K562 (cell line): ENCODE measurements around the gene EEF1A1. TPM values are rescaled to one million over a fixed set of nuclear protein-coding genes. Genes with fewer than 3 reads are reported as not detected.

Source experiments
- ATAC-seq: fragments of 200-7000 bp; cut with Tn5 transposase; 3 replicates; pipeline ENCODE4 v1.9.1; 2020; ENCODE audit warnings: moderate library complexity
- BruUV-seq: library from RNA; stranded (reverse); fragments of 400-500 nt; replicated peaks from 2 replicates; lab custom pipeline; 2021; lab: Mats Ljungman, UMichigan
- CTCF ChIA-PET: fragments of 300-600 bp; formaldehyde crosslinking; extraction: SDS; loops from one replicate; lab custom pipeline; 2021; ENCODE audit warnings: low intra/inter-chr PET ratio; lab: Yijun Ruan, JAX
- POLR2A ChIA-PET: fragments of 300-600, 350-650 bp; sonication (Branson Sonifier 250); formaldehyde crosslinking; extraction: SDS; loops from one replicate; lab custom pipeline; 2021; ENCODE audit warnings: antibody characterized with exemption, inconsistent platforms; lab: Yijun Ruan, JAX
- DNase-seq, 4 experiments: peaks; one replicate each; pipeline versions ENCODE4 v3.0.0 to v3.0.0-alpha.2; 2011 to 2018; ENCODE audit warnings: low spot score in 3 of 4, mixed read lengths in 3 of 4; ENCODE audit errors: extremely low read depth in 1 of 4
- FAIRE-seq: peaks from 2 replicates; lab custom pipeline; 2011; peaks lifted over from hg19 to GRCh38; lab: Jason Lieb, UNC
- H2AFZ ChIP-seq: 2 replicates; pipeline ENCODE4 v1.6.0; 2011; ENCODE audit warnings: low read depth, low read length, control low read depth, inconsistent platforms
- H3K27ac ChIP-seq: fragments of 200-600 bp; 3 replicates; pipeline ENCODE4 v1.8.0; 2011; ENCODE audit warnings: low read depth, mild to moderate bottlenecking, control low read depth, inconsistent platforms, low read length, moderate library complexity, mixed read lengths; ENCODE audit errors: extremely low read depth
- H3K27me3 ChIP-seq, 2 experiments: fragments of 300-600 bp in 1 of 2; 2 replicates in 1 of 2; 3 replicates in 1 of 2; pipeline versions ENCODE4 v1.6.0 to v1.8.0; 2011; ENCODE audit warnings: inconsistent platforms in 2 of 2, low read length in 2 of 2, mild to moderate bottlenecking in 1 of 2, mixed read lengths in 1 of 2, moderate library complexity in 1 of 2; ENCODE audit not compliant: control insufficient read depth in 2 of 2, insufficient read depth in 2 of 2
- H3K36me3 ChIP-seq: fragments of 300-600 bp; 3 replicates; pipeline ENCODE4 v1.8.0; 2011; ENCODE audit warnings: mild to moderate bottlenecking, low read length, inconsistent platforms; ENCODE audit not compliant: control insufficient read depth, insufficient read depth
- H3K4me1 ChIP-seq, 2 experiments: fragments of 200-600 bp in 1 of 2; replicated peaks in 1 of 2; 2 replicates in 1 of 2; 3 replicates in 1 of 2; pipeline versions ENCODE4 v1.5.1 to v1.8.0; 2011; ENCODE audit warnings: inconsistent platforms in 2 of 2, low read length in 2 of 2, mild to moderate bottlenecking in 1 of 2, mixed read lengths in 1 of 2, moderate library complexity in 1 of 2; ENCODE audit not compliant: control insufficient read depth in 2 of 2, insufficient read depth in 2 of 2
- H3K4me2 ChIP-seq: 2 replicates; pipeline ENCODE4 v1.6.1; 2011; ENCODE audit warnings: low read length, control low read depth, inconsistent platforms, mixed read lengths; ENCODE audit not compliant: insufficient read depth
- H3K4me3 ChIP-seq: fragments of 200-600 bp; sonication (generic), shearing (Covaris generic); 2 replicates; pipeline ENCODE4 v1.5.1; 2016; ENCODE audit warnings: control low read depth, inconsistent platforms
- H3K79me2 ChIP-seq: fragments of 200-600 bp; 3 replicates; pipeline ENCODE4 v1.8.0; 2011; ENCODE audit warnings: low read length, inconsistent platforms; ENCODE audit not compliant: control insufficient read depth, insufficient read depth
- H3K9ac ChIP-seq, 2 experiments: 2 replicates each; pipeline versions ENCODE4 v1.6.0 to v1.6.1; 2011; ENCODE audit warnings: low read depth in 2 of 2, low read length in 2 of 2, control low read depth in 1 of 2, inconsistent platforms in 1 of 2, mild to moderate bottlenecking in 1 of 2, mixed read lengths in 1 of 2; ENCODE audit not compliant: insufficient read depth in 1 of 2
- H3K9me1 ChIP-seq: one replicate; pipeline ENCODE4 v1.6.0; 2011; ENCODE audit warnings: inconsistent platforms, mild to moderate bottlenecking, low read length, moderate library complexity; ENCODE audit not compliant: control insufficient read depth, insufficient read depth
- H3K9me3 ChIP-seq: replicated peaks from 2 replicates; pipeline ENCODE4 v1.5.1; 2011; ENCODE audit warnings: low read depth, low read length, inconsistent platforms; ENCODE audit not compliant: control insufficient read depth, insufficient read depth
- H4K20me1 ChIP-seq: replicated peaks from 2 replicates; pipeline ENCODE4 v1.6.1; 2011; ENCODE audit warnings: low read length, inconsistent platforms, mixed read lengths; ENCODE audit not compliant: control insufficient read depth, insufficient read depth
- ETV1 ChIP-seq: fragments of 450-650 bp; conservative IDR thresholded peaks from 2 replicates; pipeline ENCODE4 v1.6.1; 2016; ENCODE audit warnings: missing genetic modification characterization, control low read depth, low read depth, missing compliant biosample characterization
- GABPA ChIP-seq: fragments of 200-800 bp; sonication (Bioruptor generic); conservative IDR thresholded peaks from 2 replicates; pipeline ENCODE4 v1.6.1; 2016; ENCODE audit warnings: low read depth, missing genetic modification characterization, missing compliant biosample characterization
- MAFK ChIP-seq: IDR thresholded peaks from 2 replicates; pipeline ENCODE4 v1.6.1; 2011; ENCODE audit warnings: low read length, improper control_type of control experiment
- MYC ChIP-seq, 2 experiments: fragments of 250-450 bp in 1 of 2; sonication (Bioruptor Pico) in 1 of 2; IDR thresholded peaks; 2 replicates each; pipeline versions ENCODE4 v1.5.1 to v1.6.1; 2012 to 2021; ENCODE audit warnings: low read depth in 2 of 2, borderline replicate concordance in 1 of 2, improper control_type of control experiment in 1 of 2, low read length in 1 of 2, mild to moderate bottlenecking in 1 of 2, moderate library complexity in 1 of 2
- MYNN ChIP-seq, 2 experiments: sonication (generic); formaldehyde crosslinking in 1 of 2; IDR thresholded peaks; 2 replicates each; pipeline versions ENCODE4 v1.5.0 to v1.6.1; 2016 to 2020; ENCODE audit warnings: antibody characterized with exemption in 1 of 2, missing genetic modification reagents in 1 of 2
- POLR2A ChIP-seq: fragments of 450-650 bp; conservative IDR thresholded peaks from 2 replicates; pipeline ENCODE4 v1.6.1; 2016
- POLR2AphosphoS5 ChIP-seq: IDR thresholded peaks from 2 replicates; pipeline ENCODE4 v1.6.1; 2011; ENCODE audit warnings: mild to moderate bottlenecking, low read depth, low read length, moderate library complexity; ENCODE audit not compliant: control insufficient read depth, insufficient read depth
- XRCC5 ChIP-seq: fragments of 200-400 bp; formaldehyde crosslinking; IDR thresholded peaks from 2 replicates; pipeline ENCODE4 v1.6.1; 2017; ENCODE audit warnings: low read depth, mild to moderate bottlenecking, low read length
- ZBTB17 ChIP-seq: fragments of 450-650 bp; formaldehyde crosslinking; IDR thresholded peaks from 2 replicates; pipeline ENCODE4 v1.4.0; 2020; ENCODE audit warnings: mild to moderate bottlenecking
- ZNF140 ChIP-seq: fragments of 250-450 bp; sonication (Bioruptor Pico); IDR thresholded peaks from 2 replicates; pipeline ENCODE4 v1.8.0; 2021; ENCODE audit warnings: moderate library complexity, mild to moderate bottlenecking, inconsistent platforms
- ZNF174 ChIP-seq: fragments of 250-450 bp; sonication (Bioruptor Pico); IDR thresholded peaks from 2 replicates; pipeline ENCODE4 v1.4.0; 2020; ENCODE audit warnings: mild to moderate bottlenecking
- ZNF431 ChIP-seq: sonication (generic); formaldehyde crosslinking; IDR thresholded peaks from 2 replicates; pipeline ENCODE4 v1.8.0; 2022; ENCODE audit warnings: mild to moderate bottlenecking, missing genetic modification reagents
- WGBS: fragments of 100-300 bp; shearing (Covaris generic); methylation state at CpG from one replicate; pipeline ENCODE4 v1.1.6; 2016; ENCODE audit warnings: low coverage, mixed read lengths; ENCODE audit not compliant: insufficient coverage; ENCODE audit errors: missing lambda C conversion rate; 5-methylcytosine and 5-hydroxymethylcytosine counted together
- in situ Hi-C: fragments of 300-500 bp; cut with MboI; formaldehyde crosslinking; loops from 4 replicates; pipeline ENCODE4 v1.15.0; 2018; ENCODE audit warnings: inconsistent platforms, mixed read lengths
- intact Hi-C: fragments of 100-400 bp; cut with micrococcal nuclease; formaldehyde crosslinking; loops from 2 replicates; pipeline ENCODE4 v1.14.2; 2022
- polyA plus RNA-seq, 8 experiments: library from polyadenylated mRNA; depleted of rRNA in 4 of 8; stranded (reverse) in 5 of 8; unstranded in 3 of 8; fragments of >200 nt; fragmentation: Nextera tagmentation in 2 of 8; fragmentation: Illumina TruSeq in 1 of 8; extraction: Ambion mirVana in 2 of 8; extraction: Trizol in 1 of 8; gene quantifications; 2 replicates each; pipeline versions ENCODE4 v1.2.1 to v1.2.3, GENCODE V29; 2011 to 2014; ENCODE audit warnings: inconsistent platforms in 1 of 8, missing spikeins in 1 of 8
- total RNA-seq, 7 experiments: library from RNA; depleted of rRNA in 6 of 7; stranded (reverse); fragments of >200 nt in 6 of 7; fragmentation: Illumina TruSeq in 2 of 7; extraction: Trizol in 2 of 7; gene quantifications; 2 replicates each; pipeline versions ENCODE4 v1.2.1 to v1.2.3, GENCODE V29; 2011 to 2021; ENCODE audit warnings: low replicate concordance in 1 of 7
- TF ChIP-seq, protein P1 (sequence below): sonication (generic); formaldehyde crosslinking; IDR thresholded peaks from 2 replicates; pipeline ENCODE4 v1.8.0; 2022; ENCODE audit warnings: mild to moderate bottlenecking, missing genetic modification reagents, borderline replicate concordance
- TF ChIP-seq, protein P2 (sequence below): fragments of 250-450 bp; sonication (Bioruptor Pico); IDR thresholded peaks from 2 replicates; pipeline ENCODE4 v1.8.0; 2022; ENCODE audit warnings: inconsistent platforms

EEF1A1 gene
- total and polyA plus RNA-seq, 9 of the 15 experiments (the other 6 are each of a cell fraction or from before 2014, with no cell fraction given) = 6,453 to 17,323 (median 11,082) TPM

DNA sequence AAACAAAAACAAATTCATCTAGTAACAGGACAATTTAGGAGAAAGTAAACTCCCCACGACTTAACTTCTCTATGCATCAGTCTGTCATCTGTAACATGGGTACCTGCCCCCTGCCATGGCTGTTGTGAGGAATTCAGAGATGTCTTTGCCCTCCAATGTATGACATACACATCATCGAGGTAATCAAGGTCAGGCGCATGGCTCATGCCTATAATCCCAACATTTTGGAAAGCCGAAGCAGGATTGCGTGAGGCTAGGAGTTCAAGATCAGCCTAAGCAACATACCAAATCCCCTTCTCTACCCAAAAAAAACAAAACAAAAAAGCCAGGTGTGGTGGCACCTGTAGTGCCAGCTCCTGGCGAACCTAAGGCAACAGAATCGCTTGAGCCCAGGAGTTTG is 9.0 kb downstream of the EEF1A1 start:
- Histone ChIP-seq H3K9ac (no peak overlapping the region), H3K9me1 (no peaks in the 10 kb centered on the region), H3K9me3 (no peaks in the 10 kb centered on the region), H3K36me3 (peaks cover 18% of the 10 kb centered on the region), H4K20me1 (peaks cover 10% of the 10 kb centered on the region), H3K4me2 (no peak overlapping the region), H3K4me3 (no peak overlapping the region), H3K27ac (no peak overlapping the region), H3K79me2 (peaks cover 6% of the 10 kb centered on the region), H3K4me1 (peaks cover 0 to 8% of the 10 kb centered on the region in 2 experiments; a peak in 2 of 5 replicates), H2AFZ (no peak overlapping the region), H3K27me3 (no peaks in the 10 kb centered on the region)
- in situ Hi-C loops = no loop called here
- FAIRE-seq (no peak), DNase-seq (no peak), ATAC-seq (no peak)
- no peak for TF ChIP-seq ZNF174
- TF ChIP-seq ZNF431 (CRISPR knock-in tag) = no peak
- peak; percentile 23; the same call in 1 of the 2 replicates for TF ChIP-seq POLR2A
- no peak for TF ChIP-seq MYNN (IDR thresholded peaks at IDR 0.05)
- no peak for TF ChIP-seq MYNN (CRISPR knock-in tag; IDR thresholded peaks at IDR 0.05)
- no peak for TF ChIP-seq XRCC5
- TF ChIP-seq ETV1 = no peak
- TF ChIP-seq GABPA (tag) = no peak
- no peak for TF ChIP-seq ZBTB17 (CRISPR knock-in tag)
- TF ChIP-seq ZNF140 (CRISPR knock-in tag) = no peak
- 0 out of 2 replicates have a peak, but pooled peaks have one; percentile 0 for TF ChIP-seq POLR2AphosphoS5
- TF ChIP-seq MAFK = no peak
- no peak for TF ChIP-seq MYC (IDR thresholded peaks at IDR 0.05; ENCODE audit: low read depth, low read length)
- no peak for TF ChIP-seq MYC (CRISPR knock-in tag; IDR thresholded peaks at IDR 0.05; ENCODE audit: borderline replicate concordance, low read depth)
- TF ChIP-seq, protein P1, sequence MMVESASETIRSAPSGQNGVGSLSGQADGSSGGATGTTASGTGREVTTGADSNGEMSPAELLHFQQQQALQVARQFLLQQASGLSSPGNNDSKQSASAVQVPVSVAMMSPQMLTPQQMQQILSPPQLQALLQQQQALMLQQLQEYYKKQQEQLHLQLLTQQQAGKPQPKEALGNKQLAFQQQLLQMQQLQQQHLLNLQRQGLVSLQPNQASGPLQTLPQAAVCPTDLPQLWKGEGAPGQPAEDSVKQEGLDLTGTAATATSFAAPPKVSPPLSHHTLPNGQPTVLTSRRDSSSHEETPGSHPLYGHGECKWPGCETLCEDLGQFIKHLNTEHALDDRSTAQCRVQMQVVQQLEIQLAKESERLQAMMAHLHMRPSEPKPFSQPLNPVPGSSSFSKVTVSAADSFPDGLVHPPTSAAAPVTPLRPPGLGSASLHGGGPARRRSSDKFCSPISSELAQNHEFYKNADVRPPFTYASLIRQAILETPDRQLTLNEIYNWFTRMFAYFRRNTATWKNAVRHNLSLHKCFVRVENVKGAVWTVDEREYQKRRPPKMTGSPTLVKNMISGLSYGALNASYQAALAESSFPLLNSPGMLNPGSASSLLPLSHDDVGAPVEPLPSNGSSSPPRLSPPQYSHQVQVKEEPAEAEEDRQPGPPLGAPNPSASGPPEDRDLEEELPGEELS (CRISPR knock-in tag) = no peak
- TF ChIP-seq, protein P2, sequence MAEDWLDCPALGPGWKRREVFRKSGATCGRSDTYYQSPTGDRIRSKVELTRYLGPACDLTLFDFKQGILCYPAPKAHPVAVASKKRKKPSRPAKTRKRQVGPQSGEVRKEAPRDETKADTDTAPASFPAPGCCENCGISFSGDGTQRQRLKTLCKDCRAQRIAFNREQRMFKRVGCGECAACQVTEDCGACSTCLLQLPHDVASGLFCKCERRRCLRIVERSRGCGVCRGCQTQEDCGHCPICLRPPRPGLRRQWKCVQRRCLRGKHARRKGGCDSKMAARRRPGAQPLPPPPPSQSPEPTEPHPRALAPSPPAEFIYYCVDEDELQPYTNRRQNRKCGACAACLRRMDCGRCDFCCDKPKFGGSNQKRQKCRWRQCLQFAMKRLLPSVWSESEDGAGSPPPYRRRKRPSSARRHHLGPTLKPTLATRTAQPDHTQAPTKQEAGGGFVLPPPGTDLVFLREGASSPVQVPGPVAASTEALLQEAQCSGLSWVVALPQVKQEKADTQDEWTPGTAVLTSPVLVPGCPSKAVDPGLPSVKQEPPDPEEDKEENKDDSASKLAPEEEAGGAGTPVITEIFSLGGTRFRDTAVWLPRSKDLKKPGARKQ (CRISPR knock-in tag) = no peak
- POLR2A ChIA-PET = interaction anchor here (1.0 to 5.1 kb wide), 4 partner anchors 9 to 126 kb away, joined by 4 to 32 read pairs (median 22); partner anchors contain the start of gene EEF1A1
- intact Hi-C loops = no loop called here
- no TSS peak for BruUV-seq
- CTCF ChIA-PET = interaction anchor here (0.8 kb wide), 1 partner anchor 225 kb away, joined by 3 read pairs; no protein-coding TSS in a partner anchor
- 77% methylated on average over 7 of the region's 7 CpGs for WGBS
